Pericardium fibroblast (primary cell): ENCODE data around the gene PAPPA. TPM values are rescaled to one million over a fixed set of nuclear protein-coding genes. Genes with fewer than 3 reads are reported as not detected.

ENCODE experiments used
- total RNA-seq: library from RNA; depleted of rRNA; stranded (reverse); fragments of >200 nt; gene quantifications from 2 replicates; pipeline ENCODE4 v1.2.3, GENCODE V29; 2015

Gene PAPPA
- 27.4 and 29.5 TPM in 2 replicates for total RNA-seq

GRCh38 chr9:116153765-116154333, at the start of gene PAPPA:
PAPPA (plus strand) TSS chr9:116153791; CDS start chr9:116154173, 382 bp downstream.

